Activated naive CD4-positive, alpha-beta T cell treated with anti-CD3 and anti-CD28 coated beads, Interleukin-2, amount 10 ng/mL, durations not matched to agents 7 days and 5 days (primary cell): Measurements from ENCODE around the gene CDK5RAP3.

Experiments
- CTCF ChIA-PET: fragments of 350-600 bp; sonication (Branson Sonifier 250); formaldehyde crosslinking; loops from one replicate; lab custom pipeline; 2021; ENCODE audit warnings: antibody characterized with exemption; lab: Charles Lee
- DNase-seq: peaks from one replicate; pipeline ENCODE4 v3.0.0-alpha.2; 2020
- H3K27ac Mint-ChIP-seq: one replicate; pipeline ENCODE4 v1.8.0; 2021; ENCODE audit warnings: mild to moderate bottlenecking, moderate library complexity, mixed read lengths
- H3K27me3 Mint-ChIP-seq: one replicate; pipeline ENCODE4 v1.8.0; 2021; ENCODE audit warnings: mild to moderate bottlenecking, mixed read lengths
- H3K36me3 Mint-ChIP-seq: one replicate; pipeline ENCODE4 v1.8.0; 2021; ENCODE audit warnings: mixed read lengths
- H3K4me1 Mint-ChIP-seq: one replicate; pipeline ENCODE4 v1.8.0; 2021; ENCODE audit warnings: mixed read lengths
- H3K4me3 Mint-ChIP-seq: one replicate; pipeline ENCODE4 v1.8.0; 2021; ENCODE audit warnings: mild to moderate bottlenecking, moderate library complexity, mixed read lengths
- H3K9me3 Mint-ChIP-seq: one replicate; pipeline ENCODE4 v1.8.0; 2021; ENCODE audit warnings: mixed read lengths

CDK5RAP3 gene

GRCh38 chr17:47955497-47956461 is 15.1 kb upstream of the CDK5RAP3 start:
- H3K9me3 Mint-ChIP-seq, result no peaks in the 10 kb centered on the region
- H3K4me3 Mint-ChIP-seq, result no peak overlapping the region
- no peaks in the 10 kb centered on the region for H3K4me1 Mint-ChIP-seq
- H3K36me3 Mint-ChIP-seq, result peaks cover 1% of the 10 kb centered on the region
- H3K27ac Mint-ChIP-seq, result no peak overlapping the region
- CTCF ChIA-PET, result interaction anchor here (1.1 to 10.8 kb wide), 8 partner anchors 8 to 66 kb away, joined by 3 to 151 read pairs (median 6); partner anchors contain the start of gene CDK5RAP3
- no peak for DNase-seq
- H3K27me3 Mint-ChIP-seq, result peaks cover 5% of the 10 kb centered on the region

DNA sequence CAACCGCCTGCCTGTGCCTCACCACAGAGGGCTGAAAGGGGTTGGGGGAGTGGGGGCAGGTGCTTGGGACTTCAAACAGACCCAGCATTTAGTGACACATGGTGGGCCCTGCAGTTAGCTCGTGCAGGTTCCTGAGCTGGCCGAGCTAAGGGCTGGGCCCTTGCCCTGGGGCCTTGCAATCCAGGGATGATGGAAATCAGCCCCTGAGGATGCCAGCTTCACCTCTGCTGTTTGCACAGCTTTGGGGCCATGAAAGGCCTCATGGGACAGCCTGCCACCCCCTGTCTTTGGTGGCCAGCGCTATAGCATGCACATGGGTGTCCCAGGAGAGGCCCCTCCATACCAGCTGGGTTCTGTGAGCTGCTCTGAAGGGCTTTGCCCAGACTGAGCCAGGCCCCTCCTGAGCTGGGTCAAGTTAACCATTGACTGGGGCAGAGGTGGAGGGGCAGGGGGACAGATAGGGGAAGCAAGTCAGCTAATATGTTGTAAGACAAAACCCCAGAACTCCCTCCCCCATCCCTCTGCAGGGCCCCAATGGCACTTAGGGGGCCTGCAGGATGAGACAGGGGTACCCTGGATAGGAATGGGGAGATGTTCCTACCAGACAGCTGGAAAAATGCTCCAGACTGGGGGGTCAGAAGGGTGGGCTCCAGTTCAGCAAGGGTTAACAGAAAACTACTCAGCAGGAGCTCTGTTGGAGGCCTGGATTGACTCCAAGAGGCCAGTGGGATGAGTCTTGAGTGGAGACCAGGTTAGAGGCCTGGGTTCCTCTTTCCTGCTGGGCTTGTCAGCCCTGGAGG is 13.9 kb upstream of the CDK5RAP3 start:
- no peak overlapping the region for H3K4me3 Mint-ChIP-seq
- no peaks in the 10 kb centered on the region for H3K4me1 Mint-ChIP-seq
- no peaks in the 10 kb centered on the region for H3K9me3 Mint-ChIP-seq
- CTCF ChIA-PET, result interaction anchor here (0.7 to 1.7 kb wide), 8 partner anchors 7 to 67 kb away, joined by 3 to 8 read pairs (median 4); partner anchors contain the start of gene CDK5RAP3
- DNase-seq, result no peak
- H3K36me3 Mint-ChIP-seq, result no peaks in the 10 kb centered on the region
- H3K27ac Mint-ChIP-seq, result no peak overlapping the region
- H3K27me3 Mint-ChIP-seq, result peaks cover 9% of the 10 kb centered on the region

DNA sequence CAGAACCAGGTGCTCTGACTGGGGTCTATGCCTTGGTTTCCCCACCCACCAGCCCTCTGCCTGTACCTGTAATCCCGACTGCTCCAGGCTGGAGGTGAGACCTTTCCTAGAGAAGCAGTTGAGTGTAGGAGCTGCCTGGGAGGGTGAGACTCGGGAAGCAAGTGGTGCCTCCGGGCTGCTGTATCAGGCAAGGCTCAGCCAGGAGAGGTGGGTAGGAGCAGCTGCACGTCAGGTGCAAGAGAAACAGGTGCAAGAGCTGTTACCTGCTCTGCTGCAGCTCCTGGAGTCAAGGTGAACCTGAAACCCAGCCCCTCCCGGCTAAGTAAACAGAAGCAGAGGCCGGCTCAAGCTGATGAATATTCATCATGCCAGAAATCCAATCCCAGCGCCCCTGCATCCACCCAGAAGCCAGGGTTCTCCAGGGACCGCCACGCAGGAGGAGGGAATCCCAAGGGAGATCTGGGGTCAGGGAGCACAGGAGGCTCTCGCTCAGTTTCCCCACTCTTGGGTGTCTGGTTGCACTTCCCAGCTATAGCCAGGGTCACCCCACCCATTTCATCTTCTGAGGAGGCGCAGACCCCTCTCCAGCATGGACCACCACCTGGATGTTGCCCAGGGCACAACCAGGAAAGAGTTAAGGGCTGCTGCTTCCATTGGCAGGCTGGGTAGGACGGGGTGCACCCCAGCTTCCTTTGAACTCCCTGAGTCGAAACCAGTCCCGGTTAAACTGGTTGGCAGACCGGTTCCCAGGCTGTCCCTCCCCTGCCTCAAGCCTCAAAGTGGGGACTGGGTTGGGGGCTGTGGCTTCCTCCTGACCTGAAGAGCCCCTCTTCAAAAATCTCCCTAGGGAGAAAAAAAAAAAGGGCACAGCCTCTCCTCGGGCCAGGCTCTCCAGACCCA is 13.1 kb upstream of the CDK5RAP3 start, which contains the start of gene PRR15L:
PRR15L (minus strand) TSS at position 293 of the 900 bp plus-strand sequence. CDS start 4,649 bp downstream, outside the sequence.
- H3K4me1 Mint-ChIP-seq, result no peaks in the 10 kb centered on the region
- H3K27ac Mint-ChIP-seq, result no peak within 1 kb of the TSS
- no peak for DNase-seq
- H3K36me3 Mint-ChIP-seq, result no peaks in the 10 kb centered on the region
- no peaks in the 10 kb centered on the region for H3K9me3 Mint-ChIP-seq
- H3K4me3 Mint-ChIP-seq, result no peak within 1 kb of the TSS
- CTCF ChIA-PET, result interaction anchor here (0.7 to 1.7 kb wide), 6 partner anchors 8 to 68 kb away, joined by 3 to 8 read pairs (median 4); partner anchors contain the start of gene CDK5RAP3
- H3K27me3 Mint-ChIP-seq, result peaks cover 9% of the 10 kb centered on the region

DNA sequence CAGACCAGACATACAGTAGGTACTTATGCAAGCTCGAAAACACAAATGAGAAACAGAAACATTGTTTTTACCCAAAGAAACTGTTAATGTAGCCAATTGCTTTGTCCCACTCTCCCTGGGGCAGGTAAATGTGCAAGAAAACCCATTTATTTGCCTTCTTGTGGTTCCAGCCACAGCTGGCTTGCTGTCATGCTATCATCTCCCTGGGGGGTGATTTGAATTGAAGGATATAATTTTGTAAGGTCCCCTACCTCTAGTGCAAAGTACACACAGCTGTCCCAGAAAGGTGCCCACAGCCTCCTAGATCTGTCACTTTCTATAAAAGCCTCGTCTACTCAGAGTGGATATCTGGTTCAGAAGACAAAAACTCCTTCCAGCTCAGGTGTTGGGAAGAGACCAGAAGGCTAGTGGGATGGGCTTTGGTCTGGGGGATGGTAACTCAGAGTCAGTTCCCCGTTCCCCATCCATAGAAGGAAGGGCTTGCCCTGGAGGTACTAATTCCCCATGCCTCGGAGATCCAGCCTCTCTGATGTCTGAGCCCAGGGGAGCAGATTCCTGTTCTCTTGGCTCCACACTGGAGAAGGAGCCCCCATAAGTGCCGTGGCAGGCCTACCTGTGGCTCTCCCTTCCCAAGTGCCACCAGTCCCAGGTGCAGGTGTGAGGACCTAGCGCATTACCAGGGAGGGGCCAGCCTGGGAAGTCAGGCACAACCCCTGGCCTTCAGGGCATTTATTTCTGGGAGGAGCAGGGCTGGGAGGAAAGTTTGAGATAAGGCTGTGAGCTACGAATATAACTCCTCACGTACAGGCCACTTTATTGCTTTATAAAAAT is 10.9 kb upstream of the CDK5RAP3 start:
- DNase-seq, result no peak
- CTCF ChIA-PET, result interaction anchor here (1.0 to 4.2 kb wide), 4 partner anchors 9 to 13 kb away, joined by 3 to 26 read pairs (median 8); partner anchors contain the start of gene CDK5RAP3
- no peak overlapping the region for H3K4me3 Mint-ChIP-seq
- H3K9me3 Mint-ChIP-seq, result no peaks in the 10 kb centered on the region
- H3K4me1 Mint-ChIP-seq, result no peaks in the 10 kb centered on the region
- no peak overlapping the region for H3K27ac Mint-ChIP-seq
- H3K27me3 Mint-ChIP-seq, result peaks cover 13% of the 10 kb centered on the region
- H3K36me3 Mint-ChIP-seq, result no peaks in the 10 kb centered on the region

DNA sequence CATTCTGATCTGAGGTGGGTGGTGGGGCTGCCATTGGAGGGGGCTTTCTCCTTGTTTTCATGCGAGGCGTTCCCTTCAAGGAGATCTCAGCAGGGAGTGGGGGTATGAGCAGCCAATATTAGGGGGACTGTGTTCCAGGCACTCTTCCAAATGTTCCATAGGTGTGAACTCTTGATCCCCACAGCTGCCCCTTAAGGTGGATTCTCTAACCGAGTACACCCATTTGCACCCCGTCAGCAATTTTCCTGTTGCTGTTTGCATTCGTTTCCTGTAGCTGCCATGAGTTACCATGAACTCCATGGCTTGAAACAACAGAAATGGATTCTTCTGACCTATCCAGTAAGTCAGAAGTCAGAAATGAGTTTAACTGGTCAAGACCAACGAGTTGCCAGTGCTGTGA is 9.5 kb upstream of the CDK5RAP3 start:
- no peak for DNase-seq
- CTCF ChIA-PET, result interaction anchor here (1.0 to 4.2 kb wide), 4 partner anchors 9 to 15 kb away, joined by 4 to 26 read pairs (median 9); partner anchors contain the start of gene CDK5RAP3
- Mint-ChIP-seq H3K36me3 (no peaks in the 10 kb centered on the region), H3K4me1 (no peaks in the 10 kb centered on the region), H3K9me3 (no peaks in the 10 kb centered on the region), H3K27me3 (peaks cover 21% of the 10 kb centered on the region), H3K27ac (no peak overlapping the region), H3K4me3 (no peak overlapping the region)

DNA sequence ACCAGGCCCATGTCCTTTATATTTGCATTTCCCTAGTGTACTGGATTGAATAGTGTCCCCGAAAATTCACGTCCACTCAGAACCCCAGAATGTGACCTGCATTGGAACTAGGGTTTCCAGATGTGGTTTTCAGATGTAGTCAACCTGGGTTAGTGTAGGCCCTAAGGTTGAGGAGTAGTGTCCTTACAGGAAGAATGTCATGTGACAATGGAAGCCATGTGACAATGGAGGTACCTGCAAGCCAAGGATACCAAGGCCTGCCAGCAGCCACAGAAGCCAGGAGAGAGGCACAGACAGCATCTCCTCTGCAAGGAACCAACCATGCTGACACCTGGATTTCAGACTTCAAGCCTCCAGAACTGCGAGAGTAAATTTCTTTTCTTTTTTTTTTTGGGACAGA is 8.0 kb upstream of the CDK5RAP3 start:
- no peak for DNase-seq
- CTCF ChIA-PET, result interaction anchor here (3.1 to 4.2 kb wide), 2 partner anchors 8 to 12 kb away, joined by 12 to 26 read pairs; partner anchors contain the start of gene CDK5RAP3
- no peak overlapping the region for H3K4me3 Mint-ChIP-seq

GRCh38 chr17:47964856-47965255 is 6.1 kb upstream of the CDK5RAP3 start:
- Mint-ChIP-seq H3K27me3 (peaks cover 31% of the 10 kb centered on the region), H3K9me3 (no peaks in the 10 kb centered on the region), H3K27ac (no peak overlapping the region), H3K4me1 (peaks cover 3% of the 10 kb centered on the region), H3K4me3 (no peak overlapping the region), H3K36me3 (no peaks in the 10 kb centered on the region)
- CTCF ChIA-PET, result interaction anchor here (10.5 kb wide), 1 partner anchor 14 kb away, joined by 151 read pairs; no protein-coding TSS in a partner anchor
- DNase-seq, result no peak

More for the DNA sequence above, 8.0 kb upstream of the CDK5RAP3 start:
- H3K36me3 Mint-ChIP-seq, result no peaks in the 10 kb centered on the region
- H3K27me3 Mint-ChIP-seq, result peaks cover 28% of the 10 kb centered on the region
- no peaks in the 10 kb centered on the region for H3K4me1 Mint-ChIP-seq
- no peak overlapping the region for H3K27ac Mint-ChIP-seq
- no peaks in the 10 kb centered on the region for H3K9me3 Mint-ChIP-seq

GRCh38 chr17:47966079-47966519 is 4.8 kb upstream of the CDK5RAP3 start:
- H3K9me3 Mint-ChIP-seq, result no peaks in the 10 kb centered on the region
- H3K36me3 Mint-ChIP-seq, result peaks cover 2% of the 10 kb centered on the region
- no peak overlapping the region for H3K27ac Mint-ChIP-seq
- H3K4me1 Mint-ChIP-seq, result peaks cover 12% of the 10 kb centered on the region
- no peak overlapping the region for H3K4me3 Mint-ChIP-seq
- CTCF ChIA-PET, result interaction anchor here (10.5 kb wide), 1 partner anchor 15 kb away, joined by 151 read pairs; no protein-coding TSS in a partner anchor
- no peak for DNase-seq
- peaks cover 25% of the 10 kb centered on the region for H3K27me3 Mint-ChIP-seq

DNA sequence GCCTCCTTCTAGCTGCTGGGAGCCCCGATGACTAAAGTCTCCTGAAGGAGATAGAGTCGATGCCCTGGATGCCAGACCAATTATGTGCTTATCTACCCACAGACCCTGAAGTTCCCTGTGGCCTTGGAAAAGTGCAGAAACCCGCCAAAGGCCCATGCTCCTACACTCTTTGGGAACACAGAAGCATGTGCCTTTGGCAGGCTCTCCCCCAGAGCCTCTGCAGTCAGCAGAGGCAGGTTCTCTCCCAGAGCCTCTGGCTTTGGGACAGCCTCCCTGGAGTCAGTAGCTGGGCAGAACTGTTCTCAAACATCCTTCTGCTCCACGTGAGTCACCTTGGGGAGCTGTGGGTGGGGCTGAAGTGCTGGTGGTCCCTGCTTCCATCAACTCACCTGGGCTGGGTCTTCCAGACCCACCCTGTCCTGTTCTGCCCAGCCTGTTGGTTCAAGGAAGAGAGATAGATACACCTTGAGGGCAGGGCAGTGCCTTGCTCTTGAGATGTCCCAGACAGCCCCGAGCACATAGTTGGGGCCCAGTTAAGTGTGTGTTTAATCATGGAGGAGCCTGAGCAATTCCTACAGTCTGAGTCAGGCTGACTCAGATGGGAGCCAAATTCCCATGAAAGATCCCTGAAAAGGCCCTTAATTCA is 3.2 kb upstream of the CDK5RAP3 start:
- Mint-ChIP-seq H3K27me3 (peaks cover 22% of the 10 kb centered on the region), H3K36me3 (peaks cover 2% of the 10 kb centered on the region), H3K4me1 (peaks cover 23% of the 10 kb centered on the region), H3K9me3 (no peaks in the 10 kb centered on the region), H3K27ac (no peak overlapping the region), H3K4me3 (no peak overlapping the region)
- no peak for DNase-seq
- CTCF ChIA-PET, result interaction anchor here (1.4 to 10.5 kb wide), 2 partner anchors 11 to 17 kb away, joined by 5 to 151 read pairs; no protein-coding TSS in a partner anchor

- Mint-ChIP-seq H3K36me3 (peaks cover 3% of the 10 kb centered on the region), H3K4me3 (no peak overlapping the region), H3K27me3 (peaks cover 22% of the 10 kb centered on the region), H3K4me1 (peaks cover 30% of the 10 kb centered on the region), H3K9me3 (no peaks in the 10 kb centered on the region), H3K27ac (no peak overlapping the region)
- DNase-seq, result no peak
- CTCF ChIA-PET, result interaction anchor here (3.2 to 10.5 kb wide), 2 partner anchors 18 to 27 kb away, joined by 23 to 151 read pairs; partner anchors contain the start of gene PNPO
Measured at GRCh38 chr17:47968836-47969235, 2.1 kb upstream of the CDK5RAP3 start.

- no peaks in the 10 kb centered on the region for H3K9me3 Mint-ChIP-seq
- peaks cover 30% of the 10 kb centered on the region for H3K4me1 Mint-ChIP-seq
- H3K27me3 Mint-ChIP-seq, result peaks cover 18% of the 10 kb centered on the region
- H3K4me3 Mint-ChIP-seq, result peak overlapping the region; percentile 98
- CTCF ChIA-PET, result interaction anchor here (1.0 to 10.5 kb wide), 21 partner anchors 9 to 135 kb away, joined by 3 to 151 read pairs (median 5); partner anchors contain the start of genes NFE2L1, PNPO, PRR15L and SCRN2
- no peak for DNase-seq
- H3K27ac Mint-ChIP-seq, result peak overlapping the region; percentile 43
- H3K36me3 Mint-ChIP-seq, result peaks cover 12% of the 10 kb centered on the region
Measured at GRCh38 chr17:47969930-47970724, 786 bp upstream of the CDK5RAP3 start.
